GM10266 (cell line): ENCODE measurements around the gene FJX1.

Experiments
- DNase-seq: peaks from one replicate; pipeline ENCODE4 v3.0.0; 2012; ENCODE audit errors: extremely low spot score
- TF ChIP-seq, protein P1 (sequence below): IDR thresholded peaks from 2 replicates; pipeline ENCODE4 v1.5.1; 2012; ENCODE audit warnings: mild to moderate bottlenecking, low read depth; ENCODE audit not compliant: control insufficient read depth, insufficient read depth; ENCODE audit errors: missing control alignments

FJX1 gene

DNA sequence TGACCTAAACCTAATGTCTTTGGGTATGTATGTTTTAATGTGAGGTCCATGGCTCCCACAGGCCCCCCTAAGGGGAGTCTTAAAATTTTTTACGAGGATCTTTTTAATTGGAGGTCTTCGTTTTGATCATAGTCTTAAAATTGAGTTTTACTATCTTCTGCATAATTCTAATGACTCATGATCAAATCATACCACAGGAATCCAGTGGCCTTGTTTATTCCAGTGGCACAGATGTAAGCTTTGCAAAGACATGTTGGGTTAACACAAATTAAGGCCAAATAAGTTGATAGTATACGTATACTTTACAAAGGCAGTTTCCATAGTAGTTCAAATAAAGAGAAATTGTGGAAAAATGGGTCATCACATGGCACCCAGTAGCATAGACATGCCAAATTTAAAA is 33.9 kb upstream of the FJX1 start:
- DNase-seq = no peak
- TF ChIP-seq, protein P1, sequence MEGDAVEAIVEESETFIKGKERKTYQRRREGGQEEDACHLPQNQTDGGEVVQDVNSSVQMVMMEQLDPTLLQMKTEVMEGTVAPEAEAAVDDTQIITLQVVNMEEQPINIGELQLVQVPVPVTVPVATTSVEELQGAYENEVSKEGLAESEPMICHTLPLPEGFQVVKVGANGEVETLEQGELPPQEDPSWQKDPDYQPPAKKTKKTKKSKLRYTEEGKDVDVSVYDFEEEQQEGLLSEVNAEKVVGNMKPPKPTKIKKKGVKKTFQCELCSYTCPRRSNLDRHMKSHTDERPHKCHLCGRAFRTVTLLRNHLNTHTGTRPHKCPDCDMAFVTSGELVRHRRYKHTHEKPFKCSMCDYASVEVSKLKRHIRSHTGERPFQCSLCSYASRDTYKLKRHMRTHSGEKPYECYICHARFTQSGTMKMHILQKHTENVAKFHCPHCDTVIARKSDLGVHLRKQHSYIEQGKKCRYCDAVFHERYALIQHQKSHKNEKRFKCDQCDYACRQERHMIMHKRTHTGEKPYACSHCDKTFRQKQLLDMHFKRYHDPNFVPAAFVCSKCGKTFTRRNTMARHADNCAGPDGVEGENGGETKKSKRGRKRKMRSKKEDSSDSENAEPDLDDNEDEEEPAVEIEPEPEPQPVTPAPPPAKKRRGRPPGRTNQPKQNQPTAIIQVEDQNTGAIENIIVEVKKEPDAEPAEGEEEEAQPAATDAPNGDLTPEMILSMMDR = no peak

DNA sequence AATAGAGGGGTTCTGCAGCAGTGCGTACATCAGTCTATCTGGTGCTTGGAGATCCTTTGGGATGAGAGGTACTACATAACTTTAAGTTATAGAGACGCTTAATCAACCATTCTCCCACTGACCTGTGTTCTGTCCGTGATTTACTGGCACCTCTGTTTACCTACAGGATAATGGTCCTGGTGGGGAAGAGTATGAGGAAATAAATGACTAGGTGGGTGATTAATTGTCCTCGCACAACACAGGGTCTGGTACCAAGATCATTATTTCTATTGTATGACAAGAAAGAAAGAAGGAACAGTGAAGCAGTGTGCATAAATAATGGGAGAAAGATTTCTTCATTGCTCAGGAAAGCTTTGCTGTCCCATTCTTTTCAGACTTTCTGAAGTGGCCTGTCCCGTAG is 32.8 kb upstream of the FJX1 start:
- TF ChIP-seq, protein P1 = no peak
- no peak for DNase-seq

DNA sequence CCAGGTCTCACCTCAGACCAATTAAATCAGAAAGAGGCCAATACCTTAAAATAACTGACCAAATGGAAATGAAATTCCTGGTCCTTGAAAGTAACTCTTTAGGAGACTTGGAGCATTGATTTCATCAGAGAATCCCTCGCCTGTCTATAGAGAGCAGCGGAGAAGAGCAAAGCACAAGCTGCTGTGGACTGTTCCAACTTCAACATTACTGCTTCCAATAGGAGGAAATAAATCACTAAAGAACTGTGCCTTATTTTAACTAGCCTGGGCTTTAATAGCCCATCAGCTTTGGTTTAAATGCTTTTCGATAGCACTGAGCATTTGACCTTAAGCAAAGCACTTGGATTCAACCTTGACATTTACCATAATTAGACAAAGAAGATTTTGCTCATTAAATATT is 32.0 kb upstream of the FJX1 start:
- DNase-seq = no peak
- TF ChIP-seq, protein P1 = no peak

DNA sequence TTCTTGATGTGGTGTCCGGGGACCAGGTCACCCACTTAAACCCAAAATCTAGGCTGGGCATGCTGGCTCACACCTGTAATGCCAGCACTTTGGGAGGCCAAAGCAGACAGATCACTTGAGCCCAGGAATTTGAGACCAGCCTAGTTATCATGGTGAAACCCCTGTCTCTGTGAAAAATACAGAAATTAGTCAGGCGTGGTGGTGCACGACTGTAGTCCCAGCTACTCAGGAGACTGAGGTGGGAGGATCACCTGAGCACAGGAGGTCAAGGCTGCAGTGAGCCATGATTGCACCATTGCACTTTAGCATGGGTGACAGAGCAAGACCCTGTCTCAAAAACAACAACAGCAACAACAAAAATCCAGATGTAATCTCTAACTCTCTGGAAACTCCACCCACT is 30.3 kb upstream of the FJX1 start:
- TF ChIP-seq, protein P1 = no peak
- DNase-seq = no peak

DNA sequence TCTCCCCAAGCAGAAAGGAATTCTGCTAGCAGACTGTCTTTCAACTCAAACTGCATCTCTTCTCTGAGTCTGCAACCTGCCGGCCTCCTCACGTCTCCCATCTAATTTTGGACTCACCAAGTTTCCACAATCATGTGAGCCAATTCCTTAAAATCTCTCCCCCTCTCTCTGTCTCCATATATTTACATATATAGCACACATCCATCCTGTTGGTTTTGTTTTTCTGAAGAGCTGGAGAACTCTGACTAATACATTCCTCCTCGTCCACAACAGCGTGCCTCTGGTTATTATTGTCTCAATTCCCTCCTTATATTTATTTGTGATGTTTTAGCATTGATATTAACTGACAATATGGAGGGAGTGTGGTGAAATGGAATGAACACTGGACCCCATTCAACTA is 29.6 kb upstream of the FJX1 start:
- no peak for DNase-seq
- TF ChIP-seq, protein P1 = no peak

DNA sequence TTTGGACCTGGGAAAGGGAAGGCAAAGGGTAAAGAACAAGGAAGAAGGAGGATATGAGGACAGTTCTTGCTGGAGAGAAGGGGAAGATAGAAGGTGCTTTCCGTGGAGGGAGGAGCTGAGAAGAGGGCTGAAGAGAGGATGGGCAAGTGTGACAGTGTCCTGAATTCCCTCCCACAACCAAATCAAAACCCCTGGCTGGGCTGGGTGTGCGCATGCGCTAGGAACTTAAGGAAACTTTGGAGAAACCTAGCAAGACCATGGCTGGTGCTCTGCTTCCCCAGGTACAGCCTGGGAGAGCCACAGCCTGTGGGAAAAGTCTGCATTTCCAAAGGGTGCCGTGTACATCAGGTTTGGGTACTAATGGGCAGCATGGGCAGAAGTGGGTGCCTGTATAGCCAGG is 29.0 kb upstream of the FJX1 start:
- TF ChIP-seq, protein P1 = no peak
- DNase-seq = no peak

DNA sequence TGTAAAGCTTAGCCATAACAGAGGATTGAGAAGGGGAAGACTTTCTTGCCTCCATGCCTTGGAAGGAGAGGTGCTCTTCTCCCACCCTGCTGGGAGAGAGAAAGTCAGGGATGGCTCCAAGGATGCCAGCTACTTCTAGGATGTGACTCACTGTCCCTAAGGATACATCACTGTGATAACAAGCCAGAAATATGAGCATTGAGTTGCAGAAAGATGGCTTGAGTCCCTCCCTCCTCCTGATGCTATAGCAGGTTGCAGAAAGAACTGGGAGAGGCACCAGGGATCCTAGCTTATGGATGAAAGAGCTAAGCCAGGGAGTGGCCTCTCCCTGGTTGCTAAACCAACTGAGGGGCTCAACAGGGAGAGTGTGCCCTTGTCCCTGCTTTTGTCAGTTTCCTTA is 27.8 kb upstream of the FJX1 start:
- DNase-seq = no peak
- TF ChIP-seq, protein P1 = no peak

DNA sequence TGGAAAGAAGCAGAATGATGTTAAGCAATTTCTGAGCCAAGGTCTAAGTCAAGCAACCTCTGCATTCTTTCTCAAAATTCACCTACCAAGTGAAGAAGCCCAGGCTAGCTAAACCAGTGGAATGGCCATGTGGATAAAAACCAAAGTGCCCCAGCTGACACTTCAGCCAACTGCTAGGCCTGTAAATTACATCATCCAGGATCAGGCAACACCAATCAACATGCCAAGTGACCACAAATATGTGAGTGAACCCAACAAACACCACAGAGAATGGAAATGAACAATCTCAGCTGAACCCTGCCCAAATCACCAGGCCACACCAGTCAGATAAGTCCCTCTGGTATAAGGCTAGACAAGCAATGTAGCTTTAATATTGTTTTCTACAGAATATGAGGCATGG is 25.1 kb upstream of the FJX1 start:
- TF ChIP-seq, protein P1 = no peak
- no peak for DNase-seq
